ENCODE results near the gene DZIP3.

DNA sequence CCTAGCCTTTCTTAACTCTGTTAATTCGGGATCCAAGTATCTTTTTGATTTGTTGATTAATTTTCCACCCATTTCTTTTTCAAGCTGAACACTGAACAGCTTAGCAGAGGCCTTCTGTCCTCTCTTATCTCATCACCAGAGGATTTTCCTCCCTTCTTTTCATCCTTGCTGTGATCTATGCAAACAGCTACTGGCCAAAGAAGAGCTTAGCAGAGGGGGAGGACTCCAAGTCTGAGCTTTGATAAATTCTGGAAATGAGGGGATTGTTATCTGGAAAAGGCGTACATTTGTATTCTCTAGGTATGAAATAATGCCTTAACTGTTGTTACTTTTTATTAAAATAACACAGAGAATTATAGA lies 13.4 kb downstream of the DZIP3 start:
- no peak for TF ChIP-seq ZNF792 (CRISPR knock-in tag; IDR thresholded peaks at IDR 0.05)
- TF ChIP-seq ZNF839 (CRISPR knock-in tag; IDR thresholded peaks at IDR 0.05; ENCODE audit: borderline replicate concordance), result no peak
- TF ChIP-seq SCMH1 (CRISPR knock-in tag; IDR thresholded peaks at IDR 0.05; ENCODE audit: borderline replicate concordance), result no peak
- TF ChIP-seq, protein P1, sequence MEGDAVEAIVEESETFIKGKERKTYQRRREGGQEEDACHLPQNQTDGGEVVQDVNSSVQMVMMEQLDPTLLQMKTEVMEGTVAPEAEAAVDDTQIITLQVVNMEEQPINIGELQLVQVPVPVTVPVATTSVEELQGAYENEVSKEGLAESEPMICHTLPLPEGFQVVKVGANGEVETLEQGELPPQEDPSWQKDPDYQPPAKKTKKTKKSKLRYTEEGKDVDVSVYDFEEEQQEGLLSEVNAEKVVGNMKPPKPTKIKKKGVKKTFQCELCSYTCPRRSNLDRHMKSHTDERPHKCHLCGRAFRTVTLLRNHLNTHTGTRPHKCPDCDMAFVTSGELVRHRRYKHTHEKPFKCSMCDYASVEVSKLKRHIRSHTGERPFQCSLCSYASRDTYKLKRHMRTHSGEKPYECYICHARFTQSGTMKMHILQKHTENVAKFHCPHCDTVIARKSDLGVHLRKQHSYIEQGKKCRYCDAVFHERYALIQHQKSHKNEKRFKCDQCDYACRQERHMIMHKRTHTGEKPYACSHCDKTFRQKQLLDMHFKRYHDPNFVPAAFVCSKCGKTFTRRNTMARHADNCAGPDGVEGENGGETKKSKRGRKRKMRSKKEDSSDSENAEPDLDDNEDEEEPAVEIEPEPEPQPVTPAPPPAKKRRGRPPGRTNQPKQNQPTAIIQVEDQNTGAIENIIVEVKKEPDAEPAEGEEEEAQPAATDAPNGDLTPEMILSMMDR (CRISPR knock-in tag; IDR thresholded peaks at IDR 0.05), result no peak
- TF ChIP-seq TAF1 (CRISPR knock-in tag; IDR thresholded peaks at IDR 0.05), result no peak
- TF ChIP-seq MATR3 (CRISPR knock-in tag; IDR thresholded peaks at IDR 0.05), result no peak
- no peak for TF ChIP-seq GLI4 (CRISPR knock-in tag; IDR thresholded peaks at IDR 0.05; ENCODE audit: borderline replicate concordance)
- no peak for TF ChIP-seq ZFP82 (CRISPR knock-in tag; IDR thresholded peaks at IDR 0.05; ENCODE audit: borderline replicate concordance)
